Activated CD4-positive, alpha-beta T cell treated with anti-CD3 and anti-CD28 coated beads for 36 hours (primary cell): ENCODE results near the gene AGK. TPM values are rescaled to one million over a fixed set of nuclear protein-coding genes. Genes with fewer than 3 reads are reported as not detected.

Source experiments
- ATAC-seq: fragments of 200-7000 bp; cut with Tn5 transposase; one replicate; pipeline ENCODE4 v1.10.0; 2021; ENCODE audit warnings: mild to moderate bottlenecking, moderate library complexity
- CTCF ChIA-PET: fragments of 350-600 bp; sonication (Branson Sonifier 250); formaldehyde crosslinking; loops from one replicate; lab custom pipeline; 2021; ENCODE audit warnings: antibody characterized with exemption; lab: Charles Lee
- POLR2A ChIA-PET: fragments of 350-600 bp; sonication (Branson Sonifier 250); formaldehyde crosslinking; loops from one replicate; lab custom pipeline; 2021; ENCODE audit warnings: antibody characterized with exemption, inconsistent platforms; lab: Charles Lee
- DNase-seq: peaks from one replicate; pipeline ENCODE4 v3.0.0-alpha.2; 2020
- H3K27ac Mint-ChIP-seq: one replicate; pipeline ENCODE4 v1.8.0; 2021; ENCODE audit warnings: mixed read lengths
- H3K27me3 Mint-ChIP-seq: one replicate; pipeline ENCODE4 v1.8.0; 2021; ENCODE audit warnings: mixed read lengths
- H3K36me3 Mint-ChIP-seq: one replicate; pipeline ENCODE4 v1.8.0; 2021; ENCODE audit warnings: low read depth, mixed read lengths
- H3K4me1 Mint-ChIP-seq: one replicate; pipeline ENCODE4 v1.8.0; 2021; ENCODE audit warnings: mixed read lengths
- H3K4me3 Mint-ChIP-seq: one replicate; pipeline ENCODE4 v1.8.0; 2021; ENCODE audit warnings: mild to moderate bottlenecking, moderate library complexity, mixed read lengths
- H3K9me3 Mint-ChIP-seq: one replicate; pipeline ENCODE4 v1.8.0; 2021; ENCODE audit warnings: low read depth, mixed read lengths
- intact Hi-C, 2 experiments: fragments of 100-400 bp; cut with DNase I in 1 of 2; cut with micrococcal nuclease in 1 of 2; formaldehyde crosslinking; loops; one replicate each; pipeline versions ENCODE4 v1.14.2 to v1.15.1; 2022 to 2024; cut with DNase I, micrococcal nuclease
- total RNA-seq, 2 experiments: library from RNA; stranded (reverse); gene quantifications; one replicate each; pipeline ENCODE4 v1.2.3, GENCODE V29; 2021

AGK gene
- total RNA-seq, 2 experiments from 2014 or later = 49.7 to 52.9 TPM

DNA sequence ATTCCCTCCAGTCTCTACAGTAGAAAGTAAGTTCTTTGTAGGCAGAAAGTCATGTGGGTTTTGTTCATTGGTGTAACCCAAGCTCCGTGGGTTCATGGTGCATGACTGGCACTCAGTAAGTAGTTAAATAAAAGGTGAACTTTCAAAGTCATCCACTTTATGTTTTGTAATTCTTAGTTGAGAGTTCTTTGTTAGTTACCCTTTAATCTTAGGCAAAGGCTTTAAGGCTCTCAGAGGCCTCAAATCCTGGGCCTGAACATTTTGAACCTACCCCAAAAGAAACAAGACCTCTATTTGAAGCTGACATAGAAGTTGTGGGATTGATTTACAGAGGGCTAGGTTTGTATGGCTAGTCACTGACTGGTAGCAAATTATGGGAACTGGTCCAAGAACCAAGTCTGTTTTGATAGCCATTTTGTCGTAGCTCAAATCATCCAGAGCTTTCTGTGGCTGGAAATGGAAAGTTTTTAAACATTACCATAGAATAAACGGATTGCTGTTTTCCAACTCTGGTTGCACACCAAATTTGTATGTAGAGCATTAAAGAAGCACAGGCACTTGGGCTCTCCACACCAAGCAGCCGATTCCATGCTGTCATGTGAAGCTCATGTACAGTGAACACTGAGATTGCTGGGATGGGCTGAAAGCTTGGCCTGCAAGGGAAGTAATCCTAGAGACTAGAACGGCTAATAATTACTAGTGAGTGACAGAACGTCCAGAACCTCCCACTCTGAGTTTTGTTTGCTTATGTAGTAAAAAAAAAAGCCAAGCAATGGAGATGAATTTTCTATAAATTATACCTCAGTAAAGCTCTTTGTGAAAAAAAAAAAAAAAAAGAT, 97.3 kb downstream of the AGK start:
- Mint-ChIP-seq H3K36me3 (peaks cover 18% of the 10 kb centered on the region), H3K9me3 (no peaks in the 10 kb centered on the region), H3K4me3 (no peak overlapping the region), H3K27me3 (no peaks in the 10 kb centered on the region), H3K27ac (peak overlapping the region; percentile 19), H3K4me1 (no peaks in the 10 kb centered on the region)
- POLR2A ChIA-PET = interaction anchor here (0.6 kb wide), 2 partner anchors 10 to 50 kb away, joined by 4 read pairs; no protein-coding TSS in a partner anchor
- intact Hi-C loops = no loop called here
- DNase-seq (no peak), ATAC-seq (no peak)
- CTCF ChIA-PET = interaction anchor here (0.6 to 1.1 kb wide), 3 partner anchors 55 to 925 kb away, joined by 3 read pairs; no protein-coding TSS in a partner anchor

DNA sequence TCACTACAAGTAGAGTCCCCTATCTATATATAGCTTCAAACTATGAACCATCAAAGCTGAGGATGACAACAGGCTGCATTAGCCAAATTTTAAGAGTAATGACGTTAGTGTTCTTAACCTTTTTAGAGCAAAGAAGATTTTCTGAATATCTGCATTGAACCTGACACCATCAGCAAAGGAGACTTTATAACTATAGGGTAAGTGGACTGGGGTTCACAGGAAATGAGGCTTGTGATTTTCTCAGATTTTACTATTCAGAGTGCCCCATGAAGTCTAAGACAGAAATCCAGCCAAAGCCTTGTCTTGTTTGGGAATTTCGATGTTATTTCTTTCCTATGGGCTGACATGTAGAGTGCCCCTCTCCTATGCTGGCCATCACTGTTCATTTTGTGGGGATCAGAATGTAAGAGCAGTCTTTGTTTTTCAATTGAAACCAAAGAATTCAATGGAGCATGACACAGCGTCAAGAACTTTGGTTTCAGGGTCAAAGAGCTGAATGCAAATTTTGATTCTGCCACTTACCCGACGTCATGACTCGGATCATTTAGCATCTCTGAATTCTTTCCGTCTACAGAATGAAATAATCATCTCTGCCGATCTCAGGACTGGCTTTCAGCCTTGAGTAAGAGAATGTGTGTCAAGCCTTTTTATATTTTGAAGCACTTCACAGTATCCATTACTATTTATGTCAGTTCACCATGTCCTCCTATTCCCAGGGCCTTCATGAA, 98.1 kb downstream of the AGK start:
- H3K27ac Mint-ChIP-seq = no peak overlapping the region
- no peaks in the 10 kb centered on the region for H3K9me3 Mint-ChIP-seq
- intact Hi-C loops = no loop called here
- POLR2A ChIA-PET = interaction anchor here (0.6 kb wide), 2 partner anchors 10 to 49 kb away, joined by 4 read pairs; no protein-coding TSS in a partner anchor
- no peaks in the 10 kb centered on the region for H3K27me3 Mint-ChIP-seq
- H3K4me1 Mint-ChIP-seq = peaks cover under 1% of the 10 kb centered on the region
- peaks cover 18% of the 10 kb centered on the region for H3K36me3 Mint-ChIP-seq
- H3K4me3 Mint-ChIP-seq = no peak overlapping the region
- DNase-seq (no peak), ATAC-seq (no peak)
- CTCF ChIA-PET = interaction anchor here (0.6 to 1.2 kb wide), 12 partner anchors 10 to 941 kb away, joined by 3 to 6 read pairs (median 3); partner anchors contain the start of genes MRPS33 and SSBP1

DNA sequence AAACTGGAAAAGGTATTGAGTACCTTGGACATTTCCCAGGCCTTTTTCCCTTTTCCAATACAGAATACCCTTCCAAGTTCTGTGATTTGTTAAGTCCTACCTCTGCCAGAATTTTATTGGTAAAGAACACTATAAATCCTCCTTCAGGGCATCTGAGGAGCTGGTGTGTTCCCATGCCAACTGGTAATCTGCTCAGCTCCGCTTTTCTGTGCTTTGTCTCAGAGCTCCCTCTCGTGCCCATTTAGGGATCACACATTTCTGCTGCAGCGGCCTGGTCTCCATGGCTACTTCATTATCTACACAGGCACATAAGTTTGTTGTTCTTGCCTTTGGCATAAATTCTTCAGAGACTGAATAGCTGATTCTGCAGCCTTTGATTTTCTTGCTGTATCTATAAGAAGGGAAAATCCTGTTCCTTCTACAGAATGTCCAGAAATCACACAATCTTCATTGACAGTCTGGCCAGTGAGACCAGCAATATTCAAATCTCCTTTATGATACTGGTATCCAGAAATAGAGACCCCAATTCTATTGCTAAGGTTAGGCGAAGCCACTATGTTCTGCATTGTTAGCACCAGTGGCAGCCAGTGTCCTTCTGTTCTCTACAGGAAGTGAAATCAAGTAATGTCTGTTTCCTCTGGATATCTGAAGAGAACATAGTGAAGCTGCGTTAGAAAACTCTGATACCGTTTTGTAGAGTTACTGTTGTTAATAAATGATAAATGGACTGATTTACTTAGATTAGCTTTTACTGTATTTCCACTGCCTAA, 98.8 kb downstream of the AGK start:
- peak; percentile 59 for ATAC-seq
- Mint-ChIP-seq H3K36me3 (peaks cover 24% of the 10 kb centered on the region), H3K9me3 (no peaks in the 10 kb centered on the region), H3K4me1 (peaks cover 5% of the 10 kb centered on the region), H3K27me3 (no peaks in the 10 kb centered on the region), H3K4me3 (no peak overlapping the region), H3K27ac (no peak overlapping the region)
- intact Hi-C loops = loop anchor here in 1 of 2 experiments (5.0 kb wide), 2 partner anchors 98 to 578 kb away; partner anchors contain the start of genes AGK and TMEM178B
- ChIA-PET CTCF (interaction anchor here (0.6 to 1.2 kb wide), 11 partner anchors 10 to 942 kb away, joined by 3 to 6 read pairs (median 3); partner anchors contain the start of genes MRPS33 and SSBP1), POLR2A (interaction anchor here (0.6 kb wide), 1 partner anchor 100 kb away, joined by 4 read pairs; no protein-coding TSS in a partner anchor)
- DNase-seq = peak; percentile 58

- peaks cover 31% of the 10 kb centered on the region for H3K36me3 Mint-ChIP-seq
- POLR2A ChIA-PET = no interaction called here
- no peak overlapping the region for H3K27ac Mint-ChIP-seq
- CTCF ChIA-PET = interaction anchor here (1.6 to 5.1 kb wide), 2 partner anchors 10 to 87 kb away, joined by 6 to 48 read pairs; partner anchors contain the start of gene SSBP1
- intact Hi-C loops = loop anchor here in 1 of 2 experiments (5.0 kb wide), 2 partner anchors 99 to 579 kb away; partner anchors contain the start of genes AGK and TMEM178B
- H3K27me3 Mint-ChIP-seq = no peaks in the 10 kb centered on the region
- DNase-seq (no peak), ATAC-seq (no peak)
- H3K4me3 Mint-ChIP-seq = no peak overlapping the region
- H3K4me1 Mint-ChIP-seq = peaks cover 5% of the 10 kb centered on the region
- no peaks in the 10 kb centered on the region for H3K9me3 Mint-ChIP-seq
Observed at GRCh38 chr7:141651417-141651816, 100.2 kb downstream of the AGK start.

GRCh38 chr7:141652691-141653090, 101.5 kb downstream of the AGK start:
- ChIA-PET POLR2A (no interaction called here), CTCF (interaction anchor here (1.6 to 5.1 kb wide), 4 partner anchors 9 to 132 kb away, joined by 6 to 48 read pairs (median 27); partner anchors contain the start of gene SSBP1)
- H3K4me1 Mint-ChIP-seq = peaks cover 5% of the 10 kb centered on the region
- no peak overlapping the region for H3K27ac Mint-ChIP-seq
- no peaks in the 10 kb centered on the region for H3K27me3 Mint-ChIP-seq
- H3K36me3 Mint-ChIP-seq = peaks cover 31% of the 10 kb centered on the region
- DNase-seq (no peak), ATAC-seq (no peak)
- intact Hi-C loops = loop anchor here in 1 of 2 experiments (5.0 kb wide), 2 partner anchors 100 to 580 kb away; partner anchors contain the start of genes AGK and TMEM178B
- no peaks in the 10 kb centered on the region for H3K9me3 Mint-ChIP-seq
- no peak overlapping the region for H3K4me3 Mint-ChIP-seq

DNA sequence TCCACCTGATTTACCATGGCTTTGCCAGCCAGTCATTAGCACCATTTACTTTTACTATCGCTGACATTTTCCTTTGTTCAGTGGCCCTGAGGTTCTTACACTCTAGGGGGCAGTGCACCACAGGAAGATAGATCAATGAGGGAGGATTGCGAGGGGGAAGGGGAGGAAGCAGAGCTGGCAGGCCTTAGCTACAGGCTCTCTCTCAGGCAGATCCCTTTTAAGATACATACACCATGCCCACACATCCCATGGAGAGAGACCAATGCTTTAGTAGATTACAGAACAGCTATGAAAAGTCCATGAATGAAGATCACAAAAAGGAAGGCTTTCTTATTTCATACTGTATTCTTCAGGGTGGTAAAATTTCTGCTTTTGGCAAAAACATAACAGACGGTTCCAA, 103.3 kb downstream of the AGK start:
- Mint-ChIP-seq H3K27ac (peak overlapping the region; percentile 79), H3K4me3 (no peak overlapping the region), H3K27me3 (no peaks in the 10 kb centered on the region), H3K36me3 (peaks cover 28% of the 10 kb centered on the region), H3K9me3 (no peaks in the 10 kb centered on the region), H3K4me1 (peaks cover 5% of the 10 kb centered on the region)
- POLR2A ChIA-PET = interaction anchor here (0.7 kb wide), 1 partner anchor 83 kb away, joined by 3 read pairs; the partner anchor contains the start of gene SSBP1
- DNase-seq = peak; percentile 77
- intact Hi-C loops = loop anchor here (1.0 to 5.0 kb wide), 5 partner anchors 48 to 582 kb away; partner anchors contain the start of genes SSBP1 (in 2 of the 2), AGK (in 1 of the 2), DENND11 (in 1 of the 2) and TMEM178B (in 1 of the 2)
- ATAC-seq = peak; percentile 97
- CTCF ChIA-PET = interaction anchor here (0.5 to 5.1 kb wide), 23 partner anchors 10 to 1829 kb away, joined by 3 to 48 read pairs (median 4); partner anchors contain the start of genes AGK, SSBP1 and WEE2

DNA sequence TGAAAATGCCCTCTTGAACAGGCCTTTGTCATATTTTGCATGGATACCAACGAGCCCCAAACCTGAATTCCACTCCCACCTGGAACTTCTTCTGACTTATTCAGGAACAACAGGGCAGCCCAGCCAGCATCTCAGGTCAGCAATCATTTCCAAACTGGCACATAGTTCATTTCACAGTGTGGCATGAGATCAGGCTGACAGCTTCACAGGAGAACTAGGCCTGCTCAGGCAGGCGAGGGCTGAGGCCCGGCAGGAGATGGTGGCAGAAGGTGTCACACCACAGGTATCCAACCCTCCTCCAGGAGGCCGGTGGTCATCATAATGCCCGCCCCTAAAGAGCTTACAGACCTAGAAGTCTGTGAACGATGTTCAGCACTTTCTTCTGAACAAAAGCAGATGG, 108.3 kb downstream of the AGK start:
- no peaks in the 10 kb centered on the region for H3K9me3 Mint-ChIP-seq
- no peak for ATAC-seq
- peaks cover 11% of the 10 kb centered on the region for H3K4me1 Mint-ChIP-seq
- DNase-seq = no peak
- H3K4me3 Mint-ChIP-seq = no peak overlapping the region
- peak overlapping the region; percentile 53 for H3K27ac Mint-ChIP-seq
- intact Hi-C loops = no loop called here
- ChIA-PET POLR2A (interaction anchor here (0.6 kb wide), 1 partner anchor 69 kb away, joined by 4 read pairs; no protein-coding TSS in a partner anchor), CTCF (interaction anchor here (1.1 to 1.4 kb wide), 2 partner anchors 10 to 78 kb away, joined by 3 read pairs; no protein-coding TSS in a partner anchor)
- peaks cover 19% of the 10 kb centered on the region for H3K36me3 Mint-ChIP-seq
- no peaks in the 10 kb centered on the region for H3K27me3 Mint-ChIP-seq

DNA sequence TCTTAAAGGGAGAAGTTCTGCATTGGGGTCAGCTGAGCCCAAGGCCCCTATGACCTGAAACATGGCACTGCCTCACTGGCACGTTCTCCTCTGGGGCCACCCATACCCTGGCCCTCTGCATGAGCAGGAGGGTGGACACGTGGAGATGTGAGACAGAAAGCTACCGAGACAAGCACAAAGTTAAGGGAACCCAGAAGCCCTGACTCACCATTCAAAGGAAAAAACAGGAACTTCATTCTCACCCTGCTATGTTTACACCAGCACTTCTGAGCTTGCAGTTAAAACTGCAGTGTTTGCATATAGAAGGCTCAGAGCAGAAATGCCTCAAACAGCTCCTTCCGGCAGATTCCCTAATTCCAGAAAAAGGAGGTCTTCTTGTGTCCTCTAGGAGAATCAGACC, 109.0 kb downstream of the AGK start:
- H3K4me3 Mint-ChIP-seq = no peak overlapping the region
- peak; percentile 26 for ATAC-seq
- DNase-seq = no peak
- ChIA-PET POLR2A (interaction anchor here (0.6 kb wide), 1 partner anchor 70 kb away, joined by 4 read pairs; no protein-coding TSS in a partner anchor), CTCF (interaction anchor here (1.1 to 1.4 kb wide), 2 partner anchors 10 to 77 kb away, joined by 3 read pairs; no protein-coding TSS in a partner anchor)
- H3K4me1 Mint-ChIP-seq = peaks cover 9% of the 10 kb centered on the region
- peaks cover 12% of the 10 kb centered on the region for H3K36me3 Mint-ChIP-seq
- intact Hi-C loops = no loop called here
- H3K27me3 Mint-ChIP-seq = no peaks in the 10 kb centered on the region
- H3K27ac Mint-ChIP-seq = peak overlapping the region; percentile 53
- H3K9me3 Mint-ChIP-seq = no peaks in the 10 kb centered on the region

DNA sequence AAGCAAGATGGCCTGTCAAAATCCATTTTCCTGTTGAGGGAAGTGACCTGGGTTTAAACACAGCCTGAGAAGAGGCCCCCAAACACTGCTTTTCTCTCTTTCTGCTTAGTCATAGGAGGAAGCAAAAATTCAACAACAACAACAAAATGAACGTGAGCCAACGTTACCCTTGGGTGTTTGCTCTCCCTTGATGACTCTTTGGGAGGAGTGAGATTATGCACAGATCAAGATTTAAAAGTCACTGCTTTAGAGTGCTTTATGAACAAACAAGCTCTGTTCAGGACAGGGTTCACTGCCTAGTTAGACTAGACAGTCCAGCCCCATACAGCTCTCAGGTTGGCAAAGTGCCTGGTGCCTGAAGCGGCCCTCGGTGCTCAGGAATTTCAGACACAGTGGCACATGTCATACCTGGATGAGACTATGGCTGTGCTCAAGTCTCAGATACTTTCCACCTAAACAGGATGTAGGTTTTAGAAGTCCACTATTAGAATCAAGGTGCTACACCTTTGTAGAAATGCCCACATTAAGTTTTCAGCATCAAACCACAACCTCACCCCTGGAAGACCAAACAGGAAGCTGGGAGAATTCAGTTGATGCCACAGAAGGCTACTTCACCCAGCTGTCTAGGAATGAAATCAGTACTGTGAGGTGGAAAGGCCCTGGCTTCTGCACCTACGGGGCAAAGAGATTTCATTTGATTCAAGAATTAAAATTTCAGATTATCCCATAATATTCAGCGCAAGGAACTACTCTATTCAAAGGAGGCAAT, 112.1 kb downstream of the AGK start:
- no peaks in the 10 kb centered on the region for H3K9me3 Mint-ChIP-seq
- CTCF ChIA-PET = interaction anchor here (0.7 to 2.8 kb wide), 4 partner anchors 9 to 155 kb away, joined by 3 to 11 read pairs (median 3); partner anchors contain the start of gene SSBP1
- H3K4me1 Mint-ChIP-seq = peaks cover 9% of the 10 kb centered on the region
- peak; percentile 53 for ATAC-seq
- DNase-seq = no peak
- POLR2A ChIA-PET = no interaction called here
- H3K36me3 Mint-ChIP-seq = peaks cover 8% of the 10 kb centered on the region
- peak overlapping the region; percentile 75 for H3K27ac Mint-ChIP-seq
- no peak overlapping the region for H3K4me3 Mint-ChIP-seq
- intact Hi-C loops = no loop called here
- no peaks in the 10 kb centered on the region for H3K27me3 Mint-ChIP-seq
